DOHH2 (cell line): ENCODE data around the gene KRT37.

ENCODE experiments used
- H3F3A ChIP-seq: fragments of 200-600 bp; sonication (generic), shearing (Covaris generic); 2 replicates; pipeline ENCODE4 v1.6.0; 2016; ENCODE audit warnings: antibody characterized with exemption, mild to moderate bottlenecking; ENCODE audit not compliant: control insufficient read depth, insufficient read depth
- H3K27ac ChIP-seq: fragments of 200-600 bp; sonication (generic); 2 replicates; pipeline ENCODE4 v1.5.1; 2014; ENCODE audit warnings: low read depth, mild to moderate bottlenecking, low read length, moderate library complexity
- H3K27me3 ChIP-seq: fragments of 200-600 bp; sonication (generic); 2 replicates; pipeline ENCODE4 v1.6.1; 2014; ENCODE audit warnings: mild to moderate bottlenecking, low read length, mixed read lengths; ENCODE audit not compliant: control insufficient read depth
- H3K36me3 ChIP-seq: fragments of 200-600 bp; sonication (generic); 2 replicates; pipeline ENCODE4 v1.6.1; 2014; ENCODE audit warnings: mild to moderate bottlenecking, low read length, moderate library complexity, mixed read lengths; ENCODE audit not compliant: control insufficient read depth
- H3K4me1 ChIP-seq: fragments of 200-600 bp; sonication (generic); 2 replicates; pipeline ENCODE4 v1.6.1; 2014; ENCODE audit warnings: mild to moderate bottlenecking, low read length, mixed read lengths; ENCODE audit not compliant: control insufficient read depth
- H3K4me2 ChIP-seq: fragments of 200-600 bp; sonication (generic); 2 replicates; pipeline ENCODE4 v1.6.0; 2014; ENCODE audit warnings: mild to moderate bottlenecking, low read length, moderate library complexity
- H3K4me3 ChIP-seq: fragments of 200-600 bp; sonication (generic); 2 replicates; pipeline ENCODE4 v1.5.1; 2014; ENCODE audit warnings: mild to moderate bottlenecking, low read length, mixed read lengths
- H3K79me2 ChIP-seq: fragments of 200-600 bp; sonication (generic); 2 replicates; pipeline ENCODE4 v1.6.1; 2014; ENCODE audit warnings: mild to moderate bottlenecking, low read length, mixed read lengths; ENCODE audit not compliant: control insufficient read depth
- H3K9me2 ChIP-seq: fragments of 200-600 bp; sonication (generic); replicated peaks from 2 replicates; pipeline ENCODE4 v1.6.1; 2014; ENCODE audit warnings: mild to moderate bottlenecking, low read length, mixed read lengths; ENCODE audit not compliant: control insufficient read depth
- H3K9me3 ChIP-seq: fragments of 200-600 bp; sonication (generic); 2 replicates; pipeline ENCODE4 v1.6.1; 2014; ENCODE audit warnings: antibody characterized with exemption, low read length, mixed read lengths; ENCODE audit not compliant: control insufficient read depth, insufficient read depth
- H4K20me1 ChIP-seq: fragments of 200-600 bp; sonication (generic); 2 replicates; pipeline ENCODE4 v1.6.0; 2014; ENCODE audit warnings: low read depth, mild to moderate bottlenecking, antibody characterized with exemption, low read length, moderate library complexity; ENCODE audit not compliant: control insufficient read depth, insufficient read depth
- CTCF ChIP-seq: fragments of 200-600 bp; sonication (generic); IDR thresholded peaks from one replicate; pipeline ENCODE4 v1.5.1; 2014; ENCODE audit warnings: antibody characterized with exemption, mild to moderate bottlenecking, low read depth, low read length; ENCODE audit not compliant: poor library complexity, severe bottlenecking
- EZH2phosphoT487 ChIP-seq: fragments of 200-600 bp; sonication (generic); IDR thresholded peaks from 2 replicates; pipeline ENCODE4 v1.6.1; 2017; ENCODE audit warnings: borderline replicate concordance, mild to moderate bottlenecking, antibody characterized with exemption, low read length, moderate library complexity, mixed read lengths

Gene KRT37

GRCh38 chr17:41413982-41414381 lies 10.4 kb downstream of the KRT37 start:
- H3K27me3 ChIP-seq = no peaks in the 10 kb centered on the region

GRCh38 chr17:41413353-41413957 lies 10.9 kb downstream of the KRT37 start:
- no peak overlapping the region for H3K4me3 ChIP-seq
- no peaks in the 10 kb centered on the region for H4K20me1 ChIP-seq
- no peaks in the 10 kb centered on the region for H3F3A ChIP-seq
- H3K36me3 ChIP-seq = no peaks in the 10 kb centered on the region
- H3K27me3 ChIP-seq = no peaks in the 10 kb centered on the region
- no peaks in the 10 kb centered on the region for H3K79me2 ChIP-seq
- TF ChIP-seq CTCF (no peak), EZH2phosphoT487 (no peak)
- H3K9me2 ChIP-seq = no peaks in the 10 kb centered on the region
- no peaks in the 10 kb centered on the region for H3K9me3 ChIP-seq
- H3K4me1 ChIP-seq = no peaks in the 10 kb centered on the region
- no peak overlapping the region for H3K4me2 ChIP-seq
- no peak overlapping the region for H3K27ac ChIP-seq

More at GRCh38 chr17:41413982-41414381, 10.4 kb downstream of the KRT37 start:
- H3K79me2 ChIP-seq = no peaks in the 10 kb centered on the region
- no peaks in the 10 kb centered on the region for H3K4me1 ChIP-seq
- H4K20me1 ChIP-seq = no peaks in the 10 kb centered on the region
- no peaks in the 10 kb centered on the region for H3K9me2 ChIP-seq
- H3K9me3 ChIP-seq = no peaks in the 10 kb centered on the region
- no peak for TF ChIP-seq EZH2phosphoT487
- TF ChIP-seq CTCF = no peak
- no peaks in the 10 kb centered on the region for H3K36me3 ChIP-seq
- H3F3A ChIP-seq = no peaks in the 10 kb centered on the region
- no peak overlapping the region for H3K27ac ChIP-seq
- H3K4me2 ChIP-seq = no peak overlapping the region
- H3K4me3 ChIP-seq = no peak overlapping the region

GRCh38 chr17:41411072-41411840 lies 13.1 kb downstream of the KRT37 start:
- H3K36me3 ChIP-seq = no peaks in the 10 kb centered on the region
- no peaks in the 10 kb centered on the region for H3K9me2 ChIP-seq
- H3K9me3 ChIP-seq = no peaks in the 10 kb centered on the region
- H3K79me2 ChIP-seq = no peaks in the 10 kb centered on the region
- H3K27me3 ChIP-seq = no peaks in the 10 kb centered on the region
- H3F3A ChIP-seq = no peaks in the 10 kb centered on the region
- H4K20me1 ChIP-seq = no peaks in the 10 kb centered on the region
- H3K4me2 ChIP-seq = no peak overlapping the region
- no peak overlapping the region for H3K4me3 ChIP-seq
- TF ChIP-seq CTCF (no peak), EZH2phosphoT487 (no peak)
- H3K4me1 ChIP-seq = no peaks in the 10 kb centered on the region
- no peak overlapping the region for H3K27ac ChIP-seq
